Naive B cell (primary cell): ENCODE results near the gene RCBTB2. TPM values are rescaled to one million over a fixed set of nuclear protein-coding genes. Genes with fewer than 3 reads are reported as not detected.
A peak's percentile ranks its signal among the peaks of the same experiment; 100 is the strongest.

Experiments
- ATAC-seq, 2 donors: fragments of 150-1000 bp; cut with Tn5 transposase; 2 replicates each; pipeline ENCODE4 v1.10.0; 2021; ENCODE audit warnings: low read depth in 2 of 2, mild to moderate bottlenecking in 2 of 2, moderate library complexity in 2 of 2
- DNase-seq: peaks from one replicate; pipeline ENCODE4 v3.0.0; 2022
- H3K27ac Mint-ChIP-seq, 6 donors: one replicate each; pipeline ENCODE4 v1.8.0; 2020 to 2022; ENCODE audit warnings: mild to moderate bottlenecking in 6 of 6, mixed read lengths in 6 of 6, moderate library complexity in 5 of 6, inconsistent platforms in 2 of 6
- H3K27me3 Mint-ChIP-seq, 3 donors: one replicate each; pipeline ENCODE4 v1.8.0; 2021 to 2022; ENCODE audit warnings: mixed read lengths in 3 of 3, mild to moderate bottlenecking in 1 of 3
- H3K36me3 Mint-ChIP-seq, 2 donors: one replicate each; pipeline ENCODE4 v1.8.0; 2020 to 2022; ENCODE audit warnings: mixed read lengths in 2 of 2, inconsistent platforms in 1 of 2, mild to moderate bottlenecking in 1 of 2
- H3K4me1 Mint-ChIP-seq, 3 donors: one replicate each; pipeline ENCODE4 v1.8.0; 2020 to 2022; ENCODE audit warnings: mixed read lengths in 3 of 3, inconsistent platforms in 1 of 3, mild to moderate bottlenecking in 1 of 3, moderate library complexity in 1 of 3
- H3K4me3 Mint-ChIP-seq, 8 donors: one replicate each; pipeline ENCODE4 v1.8.0; 2020 to 2022; ENCODE audit warnings: mild to moderate bottlenecking in 8 of 8, mixed read lengths in 8 of 8, moderate library complexity in 8 of 8, inconsistent platforms in 2 of 8
- H3K9me3 Mint-ChIP-seq, 7 donors: one replicate each; pipeline ENCODE4 v1.8.0; 2020 to 2022; ENCODE audit warnings: mixed read lengths in 7 of 7, mild to moderate bottlenecking in 5 of 7, inconsistent platforms in 2 of 7, moderate library complexity in 1 of 7
- polyA plus RNA-seq, 6 donors: library from polyadenylated mRNA; unstranded; fragments of 300-500 nt; fragmentation: Illumina TruSeq; gene quantifications; one replicate each; pipeline ENCODE4 v1.2.3, GENCODE V29; 2021; ENCODE audit warnings: low read depth in 6 of 6

Gene RCBTB2
- polyA plus RNA-seq, 6 donors from 2014 or later = 2.0 to 4.2 (median 2.1) TPM; not detected in 1

DNA sequence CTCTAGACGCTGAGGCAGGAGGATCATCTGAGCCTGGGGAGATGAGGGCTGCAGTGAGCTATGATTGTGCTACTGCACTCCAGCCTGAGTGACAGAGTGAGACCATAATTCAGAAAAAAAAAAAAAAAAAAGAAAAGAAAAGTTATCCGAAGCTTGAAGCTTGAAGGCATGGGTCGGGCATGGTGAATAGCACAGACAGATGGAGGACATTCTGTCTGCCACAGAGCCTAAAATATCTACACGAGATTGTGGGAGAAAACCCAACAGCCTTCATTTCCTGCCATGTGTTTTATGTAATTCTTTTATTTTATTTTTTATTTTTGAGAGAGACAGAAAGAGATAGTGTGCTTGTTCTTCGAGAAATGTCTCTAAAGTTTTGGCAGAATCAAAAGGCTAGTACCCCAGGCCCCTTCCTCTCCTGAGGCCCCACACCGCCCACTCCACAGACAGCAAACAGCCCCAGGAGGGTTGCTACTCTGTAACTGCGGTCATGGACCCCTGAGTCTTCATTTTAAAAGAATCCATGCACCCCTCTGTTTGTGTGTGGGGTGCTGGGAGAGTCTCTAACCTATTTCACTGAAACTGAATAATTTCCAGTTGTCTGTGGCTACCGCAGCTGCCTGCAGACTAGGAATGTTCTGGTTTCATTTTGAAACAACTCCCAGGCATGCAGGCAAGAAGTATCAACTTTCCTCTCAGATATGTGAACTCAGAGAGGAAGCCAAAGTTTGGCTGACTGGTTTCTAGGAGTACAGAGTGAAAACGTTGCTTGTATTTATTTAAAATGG is 38.4 kb upstream of the RCBTB2 start:
- Mint-ChIP-seq H3K36me3 (no peaks in the 10 kb centered on the region), H3K4me3 (no peak overlapping the region), H3K27ac (no peak overlapping the region), H3K4me1 (peaks cover 12 to 26% (median 24%) of the 10 kb centered on the region in 3 donors), H3K27me3 (peaks cover 69 to 77% (median 73%) of the 10 kb centered on the region in 3 donors), H3K9me3 (no peaks in the 10 kb centered on the region)
- no peak for ATAC-seq
- DNase-seq = no peak

DNA sequence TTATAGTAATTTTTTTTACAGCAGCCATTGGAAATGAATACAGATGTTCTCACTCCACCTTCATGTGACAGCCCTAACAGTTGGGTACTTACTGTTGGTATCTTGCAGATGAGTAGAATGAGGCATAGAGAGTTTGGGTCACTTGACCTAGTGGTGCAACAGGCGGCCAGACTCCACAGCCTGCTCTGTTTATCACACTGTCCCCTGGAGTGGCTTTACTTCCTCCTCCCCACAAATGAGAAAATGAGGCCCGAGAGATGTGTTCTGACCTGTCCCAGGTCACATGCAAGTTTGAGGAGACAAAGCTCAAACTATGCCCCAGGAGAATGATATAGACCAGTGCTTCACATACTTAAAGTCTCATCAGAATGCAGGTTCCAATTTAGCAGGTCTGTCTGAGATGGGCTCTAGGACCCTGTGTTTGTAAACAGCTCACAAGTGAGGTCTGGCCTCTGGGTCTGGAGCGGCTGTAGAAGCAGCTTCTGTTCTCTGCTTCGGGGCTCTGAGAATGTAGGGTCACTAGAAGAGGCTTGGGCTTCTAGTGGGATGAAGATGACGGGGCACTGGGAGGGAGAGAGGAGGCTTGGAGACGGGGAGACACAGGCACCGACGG is 37.4 kb upstream of the RCBTB2 start:
- DNase-seq = no peak
- Mint-ChIP-seq H3K36me3 (peaks cover 0 to 4% of the 10 kb centered on the region in 2 donors), H3K4me1 (peaks cover 15 to 26% (median 18%) of the 10 kb centered on the region in 3 donors), H3K4me3 (no peak overlapping the region), H3K9me3 (peaks cover 0 to 4% (median 0%) of the 10 kb centered on the region in 7 donors), H3K27me3 (peaks cover 67 to 73% (median 70%) of the 10 kb centered on the region in 3 donors), H3K27ac (no peak overlapping the region)
- no peak for ATAC-seq

DNA sequence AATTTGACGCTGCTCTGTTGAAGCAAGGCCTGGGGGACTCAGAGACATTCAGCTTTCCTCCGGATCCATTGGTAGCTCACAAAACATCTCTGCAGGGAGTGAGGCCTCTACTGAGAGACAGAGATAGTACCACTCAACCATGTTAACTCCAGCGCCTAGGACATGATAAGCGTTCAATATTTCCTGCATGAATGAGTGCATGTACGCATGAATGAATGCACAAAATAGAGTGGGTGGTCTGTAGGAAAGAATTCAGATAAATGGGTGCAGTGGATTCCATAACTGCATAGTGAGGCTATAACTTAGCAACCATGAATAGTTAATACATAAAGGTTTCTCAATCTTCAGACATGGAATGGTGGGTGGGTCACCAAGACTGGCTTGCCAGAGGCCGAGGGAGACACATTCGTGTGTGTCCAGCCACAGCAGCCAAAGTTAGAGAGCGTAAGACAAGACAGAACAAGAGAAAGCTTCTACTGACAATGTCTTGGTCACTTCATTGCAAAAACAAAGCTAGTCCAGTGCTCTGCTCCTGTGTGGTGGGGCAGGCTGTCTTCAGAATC is 36.3 kb upstream of the RCBTB2 start:
- peaks cover 0 to 6% (median 0%) of the 10 kb centered on the region in 7 donors for H3K9me3 Mint-ChIP-seq
- ATAC-seq (no peak), DNase-seq (no peak)
- H3K4me3 Mint-ChIP-seq = no peak overlapping the region
- H3K4me1 Mint-ChIP-seq = peaks cover 15 to 23% (median 18%) of the 10 kb centered on the region in 3 donors
- peaks cover 73 to 78% (median 73%) of the 10 kb centered on the region in 3 donors for H3K27me3 Mint-ChIP-seq
- H3K27ac Mint-ChIP-seq = no peak overlapping the region
- H3K36me3 Mint-ChIP-seq = peaks cover 0 to 7% of the 10 kb centered on the region in 2 donors

DNA sequence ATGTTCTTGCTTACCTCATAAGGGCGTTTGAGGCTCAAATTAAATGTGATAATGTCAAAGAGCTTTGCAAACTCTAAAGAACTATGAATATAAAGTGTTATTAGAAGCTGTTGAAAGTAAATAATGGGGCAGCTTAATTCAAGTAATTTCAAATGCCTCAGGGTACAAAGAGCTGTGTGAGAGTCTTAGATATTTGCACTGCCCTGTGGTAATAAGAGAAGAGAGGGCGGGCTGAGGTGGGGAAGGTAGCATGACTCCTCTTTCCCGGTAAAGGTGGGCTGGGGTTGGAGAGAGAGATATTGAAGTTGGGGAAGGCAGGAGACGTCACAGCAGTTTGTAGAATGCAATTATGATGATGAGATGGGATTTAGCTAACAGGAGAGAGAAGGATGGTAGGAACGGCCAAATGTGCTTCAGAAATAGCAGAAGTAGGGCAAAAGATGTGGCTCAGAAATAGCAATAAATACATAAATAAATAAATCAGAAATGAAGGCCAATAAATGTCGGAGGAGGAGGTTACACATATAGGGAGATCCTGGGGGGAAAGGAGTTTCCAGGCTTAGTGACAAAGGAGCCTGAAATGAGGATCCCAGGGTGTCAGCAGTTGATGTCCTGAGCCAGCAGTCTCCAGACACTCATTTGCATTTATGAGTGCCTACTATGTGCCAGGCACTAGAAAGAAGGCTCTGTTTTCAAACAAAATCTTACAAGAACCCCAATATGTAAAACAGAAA is 35.7 kb upstream of the RCBTB2 start:
- DNase-seq (no peak), ATAC-seq (no peak)
- Mint-ChIP-seq H3K4me1 (peaks cover 10 to 17% (median 12%) of the 10 kb centered on the region in 3 donors), H3K9me3 (peaks cover 0 to 6% (median 0%) of the 10 kb centered on the region in 7 donors), H3K27ac (no peak overlapping the region), H3K27me3 (peaks cover 68 to 74% (median 69%) of the 10 kb centered on the region in 3 donors), H3K4me3 (no peak overlapping the region), H3K36me3 (peaks cover 0 to 7% of the 10 kb centered on the region in 2 donors)

DNA sequence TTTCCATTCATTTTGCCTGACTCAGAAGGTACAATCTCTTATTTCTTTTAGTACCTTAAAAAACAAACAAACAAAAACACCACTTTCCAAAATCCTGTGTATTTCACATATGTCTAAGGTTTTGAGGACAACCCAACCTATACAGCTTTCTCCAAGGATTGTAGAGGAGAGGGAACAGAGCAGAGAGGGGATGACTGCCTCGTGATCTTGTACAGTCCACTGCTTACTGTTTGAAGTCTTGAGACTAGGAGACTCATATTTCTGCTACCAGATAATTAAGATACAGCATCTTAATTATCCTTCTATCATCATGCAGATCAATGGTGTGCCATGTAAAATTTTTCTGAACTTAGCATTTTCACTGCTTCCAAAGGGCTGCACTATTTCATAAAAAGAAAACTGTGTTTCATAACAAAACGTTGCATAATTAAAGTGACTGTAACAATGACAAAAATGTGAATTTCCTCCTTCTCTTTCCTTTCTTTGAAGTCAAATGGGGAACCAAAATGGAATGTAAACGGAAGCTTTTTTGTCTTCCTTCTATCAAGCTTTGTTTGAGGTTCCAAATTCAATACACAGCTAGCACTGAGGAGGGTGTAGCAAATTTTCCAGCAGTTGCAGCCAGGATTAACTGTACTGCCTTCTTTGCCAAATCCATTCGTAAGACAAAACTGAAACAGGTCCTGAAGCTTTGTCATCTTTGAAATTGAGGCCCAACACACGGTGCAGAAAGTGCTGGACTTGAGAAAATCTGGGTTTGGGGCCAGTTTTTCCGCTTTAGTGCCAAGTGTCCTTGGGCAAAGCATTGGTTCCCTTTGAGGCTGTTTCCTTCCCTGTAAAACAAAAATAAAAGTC is 34.9 kb upstream of the RCBTB2 start:
- H3K27me3 Mint-ChIP-seq = peaks cover 64 to 66% (median 65%) of the 10 kb centered on the region in 3 donors
- peaks cover 0 to 7% of the 10 kb centered on the region in 2 donors for H3K36me3 Mint-ChIP-seq
- H3K4me1 Mint-ChIP-seq = peaks cover 10 to 17% (median 16%) of the 10 kb centered on the region in 3 donors
- H3K9me3 Mint-ChIP-seq = peaks cover 0 to 6% (median 0%) of the 10 kb centered on the region in 7 donors
- H3K27ac Mint-ChIP-seq = no peak overlapping the region
- DNase-seq = no peak
- H3K4me3 Mint-ChIP-seq = peak overlapping the region in 1 of 8 donors; percentile 6
- no peak for ATAC-seq

DNA sequence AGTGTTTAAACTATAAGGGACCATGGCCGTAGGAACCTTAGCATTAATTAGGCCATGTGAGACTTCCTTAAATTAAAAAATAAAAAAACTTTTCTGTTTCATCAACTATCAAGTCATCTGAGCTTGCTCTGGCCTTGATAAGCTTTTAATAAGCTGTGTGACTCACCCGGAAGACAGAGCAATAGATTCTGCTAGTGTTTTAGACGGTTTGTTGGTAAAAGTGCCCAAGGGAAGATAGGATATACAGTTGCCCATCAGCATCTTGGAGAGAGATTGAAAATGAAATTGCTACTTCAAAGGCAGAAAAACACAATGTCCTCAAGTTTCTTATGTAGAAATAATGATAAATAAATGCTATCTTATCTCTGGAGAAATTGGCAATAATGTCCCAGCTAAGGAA is 31.2 kb upstream of the RCBTB2 start:
- no peak for ATAC-seq
- Mint-ChIP-seq H3K36me3 (peaks cover 0 to 7% of the 10 kb centered on the region in 2 donors), H3K4me1 (peaks cover 19 to 24% (median 22%) of the 10 kb centered on the region in 3 donors), H3K4me3 (no peak overlapping the region), H3K27me3 (peaks cover 72 to 76% (median 73%) of the 10 kb centered on the region in 3 donors), H3K9me3 (peaks cover 0 to 10% (median 6%) of the 10 kb centered on the region in 7 donors), H3K27ac (no peak overlapping the region)
- no peak for DNase-seq

DNA sequence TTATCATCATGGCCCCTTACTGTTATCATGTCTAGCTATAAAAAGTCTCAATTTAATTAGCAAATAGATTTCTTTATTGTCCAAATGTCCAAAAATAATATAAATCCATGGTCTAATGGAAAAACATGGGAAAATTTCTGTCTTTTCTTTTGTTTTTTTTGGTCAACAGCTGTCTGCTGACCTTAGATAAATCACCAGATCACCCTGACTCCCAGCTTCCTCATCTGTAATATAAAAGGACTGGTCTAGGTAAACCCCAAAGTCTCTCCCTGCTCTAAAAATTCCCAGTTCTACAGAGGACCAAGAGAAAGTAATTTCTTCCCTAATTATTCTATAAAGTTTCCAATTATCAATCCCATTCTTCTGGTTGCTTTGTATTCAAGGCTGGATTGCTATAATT is 30.7 kb upstream of the RCBTB2 start:
- Mint-ChIP-seq H3K36me3 (peaks cover 0 to 7% of the 10 kb centered on the region in 2 donors), H3K4me3 (no peak overlapping the region), H3K27ac (no peak overlapping the region), H3K9me3 (peaks cover 0 to 11% (median 7%) of the 10 kb centered on the region in 7 donors), H3K27me3 (peaks cover 72 to 76% (median 73%) of the 10 kb centered on the region in 3 donors), H3K4me1 (peaks cover 19 to 24% (median 22%) of the 10 kb centered on the region in 3 donors)
- DNase-seq (no peak), ATAC-seq (no peak)

DNA sequence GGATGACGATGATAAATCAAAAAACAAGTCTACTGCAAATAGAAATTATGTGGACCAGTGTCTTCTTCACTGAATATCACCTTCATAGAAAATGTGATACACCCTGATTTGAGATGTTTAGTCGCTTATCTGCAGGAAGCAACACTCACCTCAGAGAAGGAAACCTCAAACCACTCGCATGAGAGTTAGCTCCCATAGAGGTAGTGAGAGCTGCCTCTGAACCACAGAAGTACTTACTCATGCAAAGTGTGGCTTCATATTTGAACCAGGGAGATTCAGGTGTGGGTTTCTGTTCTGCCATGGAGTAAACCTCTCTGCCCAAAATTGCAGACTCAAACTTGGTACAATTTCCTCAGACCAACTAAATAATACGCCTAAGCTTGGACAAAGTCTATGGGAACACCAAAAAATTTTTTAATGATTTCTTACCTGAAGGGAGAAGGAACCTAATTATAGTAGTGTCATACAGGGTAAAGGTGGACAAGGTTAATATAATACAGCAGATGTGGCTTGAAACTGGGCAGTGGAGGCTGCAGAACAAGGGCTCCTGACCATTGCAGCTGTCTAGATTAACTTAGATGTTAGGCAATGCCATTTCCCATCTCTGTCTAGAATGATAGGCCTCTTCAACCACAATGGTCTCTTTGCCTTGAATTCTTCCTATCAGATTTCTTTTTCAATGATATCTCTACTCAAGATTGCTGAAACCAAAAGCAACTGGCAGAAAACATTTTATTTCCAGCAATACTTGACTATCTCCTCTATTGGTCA is 29.6 kb upstream of the RCBTB2 start:
- ATAC-seq (peak; percentile 100), DNase-seq (peak; percentile 84)
- Mint-ChIP-seq H3K36me3 (peaks cover 3 to 7% of the 10 kb centered on the region in 2 donors), H3K27ac (peak overlapping the region in 3 of 6 donors; percentile 6 to 67 (median 56)), H3K4me1 (peaks cover 16 to 24% (median 22%) of the 10 kb centered on the region in 3 donors), H3K27me3 (peaks cover 70 to 73% (median 73%) of the 10 kb centered on the region in 3 donors), H3K4me3 (peak overlapping the region in 4 of 8 donors; percentile 3 to 59 (median 28)), H3K9me3 (peaks cover 0 to 19% (median 12%) of the 10 kb centered on the region in 7 donors)

DNA sequence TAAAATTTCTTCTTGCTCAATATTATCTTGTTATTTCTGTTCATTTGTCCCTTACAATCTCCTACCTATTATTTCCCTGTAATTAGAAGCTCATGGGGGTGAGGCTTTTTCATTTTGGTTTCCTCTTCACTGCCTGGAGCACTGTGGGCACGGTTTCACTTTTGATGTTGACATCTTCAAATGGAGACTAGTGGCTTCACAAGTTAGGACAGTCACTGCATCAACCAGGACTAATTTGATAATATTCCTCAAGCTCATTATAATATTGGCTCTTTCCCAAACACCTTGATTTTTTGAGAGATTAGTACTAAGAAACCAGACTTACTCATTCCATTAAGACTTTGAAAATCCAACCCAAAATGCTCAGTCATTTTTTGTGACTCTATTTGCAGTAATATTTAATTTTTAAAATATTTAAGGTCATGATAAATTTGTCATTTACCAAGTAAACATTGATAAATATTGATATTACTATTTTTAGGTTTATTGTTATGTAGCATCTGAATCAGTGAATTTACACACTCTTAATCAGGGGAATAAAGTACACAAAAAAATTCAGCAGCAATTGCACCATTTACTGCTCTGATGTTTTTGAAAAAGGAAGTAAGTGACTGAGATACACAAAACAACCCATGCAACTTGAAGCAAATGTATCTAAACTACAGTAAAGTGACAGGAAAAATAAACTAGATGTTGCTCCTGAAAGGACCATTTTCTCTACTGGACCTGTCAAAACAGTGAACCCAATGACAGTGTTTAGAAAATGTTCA is 28.8 kb upstream of the RCBTB2 start:
- peaks cover 69 to 73% (median 70%) of the 10 kb centered on the region in 3 donors for H3K27me3 Mint-ChIP-seq
- H3K36me3 Mint-ChIP-seq = peaks cover 6 to 7% of the 10 kb centered on the region in 2 donors
- DNase-seq (no peak), ATAC-seq (peak in 1 of 2 donors; percentile 6)
- peaks cover 16 to 24% (median 22%) of the 10 kb centered on the region in 3 donors for H3K4me1 Mint-ChIP-seq
- H3K27ac Mint-ChIP-seq = peak overlapping the region in 1 of 6 donors; percentile 6
- H3K4me3 Mint-ChIP-seq = no peak overlapping the region
- H3K9me3 Mint-ChIP-seq = peaks cover 0 to 24% (median 15%) of the 10 kb centered on the region in 7 donors

DNA sequence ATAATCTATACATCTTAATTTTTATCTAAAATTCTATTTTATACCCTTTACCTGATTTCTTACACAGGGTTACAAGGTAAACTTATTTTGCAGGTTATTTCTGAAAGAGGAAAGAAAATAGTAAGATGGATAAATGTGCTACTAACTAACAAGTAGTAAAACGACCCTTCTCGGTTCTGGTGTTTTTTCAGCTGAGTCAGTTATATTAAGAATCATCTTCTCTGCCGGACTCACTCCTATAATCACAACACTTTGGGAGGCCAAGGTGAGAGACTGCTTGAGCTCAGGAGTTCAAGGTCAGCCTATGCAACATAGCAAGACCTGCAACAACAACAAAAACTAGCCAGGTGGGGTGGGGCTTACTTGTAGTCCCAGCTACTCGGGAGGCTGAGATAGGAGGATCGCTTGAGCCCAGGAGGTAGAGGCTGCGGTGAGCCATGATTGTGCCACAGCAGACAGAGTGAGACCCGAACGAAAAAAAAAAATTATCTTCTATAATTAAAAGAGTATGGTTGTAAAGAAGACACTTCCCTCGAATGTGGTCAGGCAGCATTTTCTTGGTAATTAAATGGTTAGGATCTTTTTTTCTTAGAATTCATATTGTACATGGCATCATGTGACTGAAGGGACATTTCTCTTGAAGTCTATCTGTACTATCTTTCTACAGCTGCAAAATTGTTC is 27.9 kb upstream of the RCBTB2 start:
- H3K27ac Mint-ChIP-seq = peak overlapping the region in 2 of 6 donors; percentile 69 to 72
- H3K9me3 Mint-ChIP-seq = peaks cover 0 to 31% (median 21%) of the 10 kb centered on the region in 7 donors
- peaks cover 16 to 24% (median 22%) of the 10 kb centered on the region in 3 donors for H3K4me1 Mint-ChIP-seq
- ATAC-seq (no peak), DNase-seq (no peak)
- H3K36me3 Mint-ChIP-seq = peaks cover 7% of the 10 kb centered on the region in 2 donors
- H3K4me3 Mint-ChIP-seq = no peak overlapping the region
- peaks cover 74 to 77% (median 76%) of the 10 kb centered on the region in 3 donors for H3K27me3 Mint-ChIP-seq
